Spleen (tissue), 7 donors: ENCODE results near the gene CCDC90B.

Source experiments
- POLR2AphosphoS5 ChIP-seq, 3 donors: sonication (generic); formaldehyde crosslinking; IDR thresholded peaks; one replicate each; pipeline ENCODE4 v1.5.1; 2017; ENCODE audit warnings: antibody characterized with exemption in 3 of 3
- TF ChIP-seq, protein P1 (sequence below), 11 experiments: fragments of 200-600 bp in 7 of 11; fragments of 450-650 bp in 4 of 11; sonication (generic) in 4 of 11; IDR thresholded peaks in 8 of 11; conservative IDR thresholded peaks in 3 of 11; 1 replicate in 7 of 11; 2 replicates in 4 of 11; pipeline versions ENCODE4 v1.4.0 to v1.8.0; 2016 to 2021; ENCODE audit warnings: antibody characterized with exemption in 11 of 11, inconsistent platforms in 4 of 11, mild to moderate bottlenecking in 1 of 11
- donor health status: DM: no; HTN: no; CAD: no; lungs with moderate emphysema.
- donor health status: DM: no; HTN: no; CAD: no.
- donor health status: DM: no; HTN: no; CAD: no.

GRCh38 chr11:83222499-83222898 is 63.7 kb downstream of the CCDC90B start:
- TF ChIP-seq POLR2AphosphoS5 (IDR thresholded peaks at IDR 0.05) = no peak
- TF ChIP-seq, protein P1, sequence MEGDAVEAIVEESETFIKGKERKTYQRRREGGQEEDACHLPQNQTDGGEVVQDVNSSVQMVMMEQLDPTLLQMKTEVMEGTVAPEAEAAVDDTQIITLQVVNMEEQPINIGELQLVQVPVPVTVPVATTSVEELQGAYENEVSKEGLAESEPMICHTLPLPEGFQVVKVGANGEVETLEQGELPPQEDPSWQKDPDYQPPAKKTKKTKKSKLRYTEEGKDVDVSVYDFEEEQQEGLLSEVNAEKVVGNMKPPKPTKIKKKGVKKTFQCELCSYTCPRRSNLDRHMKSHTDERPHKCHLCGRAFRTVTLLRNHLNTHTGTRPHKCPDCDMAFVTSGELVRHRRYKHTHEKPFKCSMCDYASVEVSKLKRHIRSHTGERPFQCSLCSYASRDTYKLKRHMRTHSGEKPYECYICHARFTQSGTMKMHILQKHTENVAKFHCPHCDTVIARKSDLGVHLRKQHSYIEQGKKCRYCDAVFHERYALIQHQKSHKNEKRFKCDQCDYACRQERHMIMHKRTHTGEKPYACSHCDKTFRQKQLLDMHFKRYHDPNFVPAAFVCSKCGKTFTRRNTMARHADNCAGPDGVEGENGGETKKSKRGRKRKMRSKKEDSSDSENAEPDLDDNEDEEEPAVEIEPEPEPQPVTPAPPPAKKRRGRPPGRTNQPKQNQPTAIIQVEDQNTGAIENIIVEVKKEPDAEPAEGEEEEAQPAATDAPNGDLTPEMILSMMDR (IDR thresholded peaks at IDR 0.05 in 8 of 11, conservative IDR thresholded peaks at IDR 0.05 in 3 of 11) = no peak
